NCI-H82 (cell line): ENCODE results near the gene SLC19A3.
"Not testable (repeated sequence)": the region's sequence is repeated elsewhere in the genome, so short reads cannot be mapped to it uniquely, and the experiment has no call there.

Source experiments
- DNase-seq: peaks from one replicate; lab custom pipeline; 2025; lab: John Stamatoyannopoulos, UW

Gene SLC19A3

DNA sequence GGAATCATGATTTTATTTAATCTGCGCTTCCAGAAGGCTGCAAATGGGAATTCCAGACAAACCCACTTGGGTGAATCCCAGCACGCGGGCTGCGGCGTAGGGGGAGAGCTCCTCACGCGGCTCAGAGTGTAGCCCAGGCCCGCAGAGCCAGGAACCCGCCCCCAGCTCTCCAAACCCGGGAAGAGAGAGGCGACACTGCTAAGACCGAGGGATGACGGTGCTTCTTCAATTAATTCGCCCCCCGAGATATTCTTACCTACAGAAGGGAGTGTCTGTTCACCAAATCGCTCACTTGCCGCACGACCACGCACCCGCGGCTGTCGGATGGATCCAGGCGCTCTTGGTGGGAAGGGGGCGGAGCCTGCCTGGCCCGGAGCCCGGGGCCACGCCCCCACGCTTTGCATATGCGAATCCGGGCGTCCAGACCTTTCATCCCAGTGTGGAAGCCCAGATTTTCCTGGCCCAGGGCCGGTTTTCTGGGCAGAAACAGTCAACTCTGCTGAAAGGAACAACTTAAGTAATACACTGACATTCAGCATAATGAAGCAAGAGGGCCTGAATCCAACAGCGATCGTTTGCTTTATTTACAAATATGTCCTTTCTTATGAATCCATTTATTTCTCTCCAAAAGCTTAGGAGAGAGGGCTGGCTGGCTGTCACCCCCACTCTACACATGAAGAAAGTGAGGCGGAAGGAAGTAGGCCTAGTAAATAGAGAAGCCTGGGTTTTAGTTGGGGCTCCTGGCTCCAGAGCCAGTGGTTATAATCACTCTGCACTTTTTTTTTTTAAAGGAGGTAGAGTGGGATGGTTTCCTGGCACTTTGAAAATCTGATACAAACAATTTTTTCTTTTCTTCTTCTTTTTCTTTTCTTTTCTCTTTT, at the start of gene SLC19A3:
SLC19A3 (minus strand) TSS at position 342 of the 881 bp plus-strand sequence. CDS start 15,710 bp downstream, outside the sequence.
- DNase-seq = peak; percentile 71

- peak; percentile 81 for DNase-seq
Observed at GRCh38 chr2:227766373-227766883, 48.6 kb upstream of the SLC19A3 start.

DNA sequence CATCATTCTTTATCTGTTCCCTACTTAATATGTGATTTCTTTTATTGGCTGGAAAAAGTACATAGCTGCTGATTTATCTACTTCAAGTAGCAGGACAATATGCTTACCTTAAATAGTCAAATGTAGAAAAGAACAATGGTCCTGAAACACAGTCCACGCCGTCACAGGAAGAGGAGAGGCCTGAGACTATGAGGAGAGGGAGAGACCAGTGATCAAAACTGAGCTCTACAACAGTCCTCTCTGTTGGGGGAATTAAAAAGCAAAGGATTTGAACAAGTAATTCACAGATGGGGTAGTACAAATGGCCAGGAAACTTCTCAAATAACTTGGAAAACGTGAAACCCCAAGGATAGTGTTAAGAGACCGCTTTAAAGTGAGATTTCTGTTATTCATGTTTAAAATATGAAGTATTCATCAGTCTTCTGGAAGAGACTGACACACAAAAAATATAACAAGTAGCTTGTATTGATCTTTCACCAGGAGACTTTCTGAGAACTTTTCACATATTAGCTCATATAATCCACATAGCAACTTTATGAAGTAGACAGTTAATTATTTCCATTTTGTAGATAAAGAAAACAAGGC, 48.1 kb upstream of the SLC19A3 start:
- DNase-seq = no peak

GRCh38 chr2:227761740-227762476, 44.1 kb upstream of the SLC19A3 start:
- DNase-seq = no peak

DNA sequence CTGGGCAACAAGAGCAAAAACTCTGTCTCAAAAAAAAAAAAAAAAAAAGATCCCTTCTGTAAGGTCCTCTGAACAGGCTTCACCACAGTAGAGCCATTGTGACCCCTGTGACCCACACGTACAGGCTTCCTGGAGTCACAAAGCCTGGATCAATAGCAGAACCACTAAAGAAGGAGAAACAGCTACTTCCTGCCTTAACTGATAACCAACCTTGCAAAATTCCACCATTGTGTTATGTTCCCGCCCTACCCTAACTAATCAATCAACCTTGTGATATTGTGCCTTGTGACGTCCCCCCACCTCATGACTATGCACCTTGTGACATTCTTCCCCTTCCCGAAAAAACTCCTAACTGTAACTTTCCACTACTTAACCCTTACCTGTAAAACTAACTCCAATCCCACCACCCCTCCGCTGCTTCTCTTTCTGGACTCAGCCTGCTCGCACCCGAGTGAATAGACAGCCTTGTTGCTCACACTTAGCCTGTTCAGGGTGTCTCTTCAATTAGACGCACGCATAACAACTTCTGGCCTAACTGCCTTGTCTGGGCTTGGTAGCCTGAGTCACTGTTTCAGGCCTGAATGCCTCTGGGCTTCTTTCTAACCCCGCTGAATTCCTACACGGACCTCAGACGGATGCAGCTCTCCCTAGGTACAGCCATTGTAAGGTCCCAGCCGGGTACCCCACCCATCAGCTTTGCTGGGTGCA, 41.7 kb upstream of the SLC19A3 start:
- no peak for DNase-seq

GRCh38 chr2:227756261-227756660, 38.4 kb upstream of the SLC19A3 start:
- not testable (repeated sequence) for DNase-seq

- peak; percentile 51 for DNase-seq
Observed at GRCh38 chr2:227748079-227748478, 30.3 kb upstream of the SLC19A3 start.

DNA sequence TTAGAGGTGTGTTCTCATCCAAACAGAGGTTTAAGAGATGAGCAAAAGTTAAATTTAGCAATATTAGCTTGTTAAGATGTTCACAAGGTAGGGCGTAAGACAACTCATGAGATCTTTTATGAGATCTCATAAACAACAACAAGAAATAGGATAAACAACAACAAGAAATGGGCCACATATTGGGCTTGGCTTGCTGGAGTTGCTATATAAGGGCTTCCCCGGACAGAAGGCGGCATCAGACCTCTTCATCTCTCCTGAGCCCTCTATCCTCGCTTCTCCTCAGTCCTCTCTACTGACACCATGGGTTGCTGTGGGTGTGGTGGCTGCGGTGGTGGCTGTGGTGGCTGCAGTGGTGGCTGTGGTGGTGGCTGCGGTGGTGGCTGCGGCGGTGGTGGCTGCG, 27.8 kb upstream of the SLC19A3 start, which contains the start of gene SCYGR8:
SCYGR8 (plus strand) TSS at position 301 of the 400 bp plus-strand sequence; CDS start at position 301, 0 bp downstream.
- DNase-seq = no peak

- DNase-seq = peak; percentile 28
Observed at GRCh38 chr2:227740705-227741104, 22.9 kb upstream of the SLC19A3 start.

- no peak for DNase-seq
Observed at GRCh38 chr2:227739351-227739750, 21.5 kb upstream of the SLC19A3 start.

- no peak for DNase-seq
Observed at GRCh38 chr2:227728035-227728434, 10.2 kb upstream of the SLC19A3 start, which contains the start of gene SCYGR7. Gene SCYGR7, plus strand, starts transcription at chr2:227728335. Its CDS starts 0 bp downstream, at chr2:227728335.

DNA sequence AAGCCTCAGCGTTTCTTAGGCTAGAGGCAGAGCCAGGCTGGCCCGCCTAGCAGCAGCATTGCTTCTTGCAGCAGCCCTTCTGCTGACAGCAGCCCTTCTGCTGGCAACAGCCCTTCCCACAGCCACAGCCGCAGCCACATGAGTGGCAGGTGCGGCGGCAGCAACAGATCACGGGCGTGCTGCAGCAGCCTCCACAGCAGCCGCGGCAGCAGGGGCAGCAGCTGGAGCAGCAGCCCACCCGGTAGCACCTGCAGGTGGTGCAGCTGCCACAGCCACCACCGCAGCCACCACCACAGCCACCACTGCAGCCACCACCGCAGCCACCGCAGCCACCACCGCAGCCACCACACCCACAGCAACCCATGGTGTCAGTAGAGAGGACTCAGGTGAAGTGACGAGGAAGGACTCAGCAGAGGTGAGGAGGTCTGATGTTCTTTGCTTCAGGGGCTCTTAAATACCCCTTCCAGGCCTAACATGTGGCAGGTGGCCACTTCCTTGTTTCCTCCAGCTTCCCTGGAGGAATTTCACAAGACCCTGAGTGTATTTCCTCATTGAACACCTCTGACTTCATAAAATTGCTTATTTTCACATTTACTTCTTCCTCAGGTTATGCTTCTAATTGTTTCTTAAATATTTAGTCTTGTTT, 6.7 kb upstream of the SLC19A3 start, which contains the start of gene SCYGR6:
SCYGR6 (minus strand) TSS at position 364 of the 646 bp plus-strand sequence; CDS start at position 364, 0 bp downstream.
- DNase-seq = no peak

- DNase-seq = not testable (repeated sequence)
Observed at GRCh38 chr2:227722821-227723220, 5.0 kb upstream of the SLC19A3 start.

- no peak for DNase-seq
Observed at GRCh38 chr2:227720680-227721079, 2.9 kb upstream of the SLC19A3 start.

DNA sequence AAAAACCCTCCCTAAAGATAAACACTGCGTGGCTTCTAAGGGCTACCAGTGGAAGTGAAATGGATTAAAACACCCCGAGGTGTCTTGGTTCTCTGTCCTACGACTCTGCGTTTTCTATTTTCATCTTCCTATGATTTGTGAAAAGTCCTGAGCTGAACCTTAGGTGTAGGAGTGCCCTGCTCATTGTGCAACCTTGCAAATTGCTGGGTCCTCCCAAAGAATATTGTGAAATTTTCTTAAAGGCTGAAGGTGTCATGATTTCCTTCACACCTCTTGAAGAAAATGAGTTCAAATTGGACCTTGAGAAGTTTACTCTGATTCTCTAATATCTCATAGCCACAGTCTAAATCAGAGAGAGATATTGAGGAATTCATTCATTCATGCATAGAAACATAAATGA, 1.8 kb upstream of the SLC19A3 start:
- DNase-seq = no peak

GRCh38 chr2:227716501-227716900, 1.3 kb downstream of the SLC19A3 start:
- no peak for DNase-seq

GRCh38 chr2:227713291-227713690, 4.5 kb downstream of the SLC19A3 start:
- DNase-seq = no peak

- DNase-seq = no peak
Observed at GRCh38 chr2:227710986-227711385, 6.8 kb downstream of the SLC19A3 start.

GRCh38 chr2:227707390-227707789, 10.4 kb downstream of the SLC19A3 start:
- no peak for DNase-seq

DNA sequence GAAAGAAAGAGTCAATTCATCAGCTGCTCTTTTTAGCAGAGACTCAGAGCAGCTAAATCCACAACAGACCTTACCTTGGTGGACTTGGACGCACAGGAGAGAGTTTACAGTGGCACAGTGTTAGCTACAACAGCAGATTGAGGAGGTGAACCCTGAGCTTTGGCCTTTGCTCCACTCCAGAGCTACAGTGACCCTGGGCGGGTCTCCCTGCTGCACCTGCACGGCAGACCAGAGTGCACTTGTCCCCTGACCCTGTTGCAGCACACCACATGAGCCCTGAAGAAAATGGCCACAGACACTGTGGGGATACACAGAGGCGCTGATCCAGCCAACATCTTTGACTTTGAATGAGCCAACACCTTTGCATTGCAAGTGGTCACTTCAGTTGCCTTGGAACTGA, 11.0 kb downstream of the SLC19A3 start:
- DNase-seq = no peak

DNA sequence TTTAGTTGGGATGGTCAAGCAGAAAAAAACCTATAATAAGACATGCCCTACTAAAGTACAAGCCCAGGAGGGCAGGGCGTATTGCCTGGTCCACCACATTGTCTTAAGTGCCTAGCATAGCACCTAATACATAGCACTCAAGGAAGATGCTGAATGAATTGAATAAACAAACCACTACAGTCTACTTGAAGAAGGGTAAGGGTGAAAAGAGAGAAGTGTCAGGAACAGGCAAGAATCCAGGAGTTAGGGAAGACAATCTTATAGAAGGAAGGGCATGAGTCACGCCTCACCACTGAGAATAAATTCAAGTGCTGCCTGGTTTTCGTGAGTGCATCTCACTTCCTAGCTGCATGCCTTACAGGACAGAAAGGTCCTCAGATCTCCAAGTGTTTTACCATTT, 13.9 kb downstream of the SLC19A3 start:
- DNase-seq = no peak
